IMR-90 (cell line): Measurements from ENCODE around the gene PTGES. TPM values are rescaled to one million over a fixed set of nuclear protein-coding genes. Genes with fewer than 3 reads are reported as not detected.
A peak's percentile ranks its signal among the peaks of the same experiment; 100 is the strongest.

Experiments
- ATAC-seq: fragments of 200-7000 bp; cut with Tn5 transposase; 2 replicates; pipeline ENCODE4 v1.9.1; 2020; ENCODE audit warnings: low read depth, mild to moderate bottlenecking, moderate library complexity
- BruUV-seq: library from RNA; stranded (reverse); fragments of 400-500 nt; replicated peaks from 2 replicates; lab custom pipeline; 2021; lab: Mats Ljungman, UMichigan
- CTCF ChIA-PET: fragments of 300-600 bp; formaldehyde crosslinking; extraction: SDS; loops from one replicate; lab custom pipeline; 2021; ENCODE audit warnings: antibody characterized with exemption; lab: Yijun Ruan, JAX
- POLR2A ChIA-PET: fragments of 300-600 bp; sonication (Branson Sonifier 250); formaldehyde crosslinking; loops from one replicate; lab custom pipeline; 2022; ENCODE audit warnings: antibody characterized with exemption; ENCODE audit not compliant: unreplicated experiment; lab: Charles Lee
- DNase-seq: peaks from one replicate; pipeline ENCODE4 v3.0.0; 2013
- H2AFZ ChIP-seq: replicated peaks from 2 replicates; pipeline ENCODE3; 2013; ENCODE audit warnings: low read length, mild to moderate bottlenecking; ENCODE audit not compliant: poor library complexity
- H2AK5ac ChIP-seq: 2 replicates; pipeline ENCODE4 v1.6.1; 2013; ENCODE audit warnings: low read depth, low read length, inconsistent platforms
- H2AK9ac ChIP-seq: replicated peaks from 2 replicates; pipeline ENCODE3; 2013; ENCODE audit warnings: mild to moderate bottlenecking, low read depth, low read length, moderate library complexity; ENCODE audit not compliant: poor library complexity
- H2BK120ac ChIP-seq: 2 replicates; pipeline ENCODE4 v1.6.1; 2013; ENCODE audit warnings: low read depth, low read length, inconsistent platforms
- H2BK15ac ChIP-seq: 3 replicates; pipeline ENCODE4 v1.6.1; 2013; ENCODE audit warnings: low read depth, low read length, inconsistent platforms
- H2BK20ac ChIP-seq: 2 replicates; pipeline ENCODE4 v1.6.1; 2013; ENCODE audit warnings: low read depth, mild to moderate bottlenecking, inconsistent platforms, low read length, moderate library complexity
- H2BK5ac ChIP-seq: 2 replicates; pipeline ENCODE4 v1.6.1; 2013; ENCODE audit warnings: mild to moderate bottlenecking, low read depth, low read length, inconsistent platforms; ENCODE audit not compliant: poor library complexity, severe bottlenecking
- H3K14ac ChIP-seq: replicated peaks from 2 replicates; pipeline ENCODE4 v1.6.1; 2013; ENCODE audit warnings: low read depth, low read length, inconsistent platforms
- H3K18ac ChIP-seq: 2 replicates; pipeline ENCODE4 v1.6.1; 2013; ENCODE audit warnings: low read depth, low read length, control low read depth
- H3K23ac ChIP-seq: 2 replicates; pipeline ENCODE4 v1.6.1; 2013; ENCODE audit warnings: low read depth, low read length, inconsistent platforms
- H3K27ac ChIP-seq: 2 replicates; pipeline ENCODE4 v1.5.1; 2013; ENCODE audit warnings: mild to moderate bottlenecking, control low read depth, low read length; ENCODE audit not compliant: insufficient read depth
- H3K27me3 ChIP-seq: 2 replicates; pipeline ENCODE4 v1.6.1; 2013; ENCODE audit warnings: low read length; ENCODE audit not compliant: control insufficient read depth, insufficient read depth
- H3K36me3 ChIP-seq: 2 replicates; pipeline ENCODE4 v1.6.1; 2013; ENCODE audit warnings: low read length, mixed read lengths; ENCODE audit not compliant: control insufficient read depth, insufficient read depth
- H3K4ac ChIP-seq: 2 replicates; pipeline ENCODE4 v1.6.1; 2013; ENCODE audit warnings: low read depth, low read length, inconsistent platforms
- H3K4me1 ChIP-seq: 2 replicates; pipeline ENCODE4 v1.6.1; 2013; ENCODE audit warnings: low read length, mixed read lengths; ENCODE audit not compliant: control insufficient read depth, insufficient read depth
- H3K4me2 ChIP-seq: 2 replicates; pipeline ENCODE4 v1.6.1; 2013; ENCODE audit warnings: low read depth, mild to moderate bottlenecking, control low read depth, low read length, moderate library complexity
- H3K4me3 ChIP-seq: 2 replicates; pipeline ENCODE4 v1.5.1; 2013; ENCODE audit warnings: low read depth, mild to moderate bottlenecking, control low read depth, low read length, moderate library complexity; ENCODE audit not compliant: insufficient read depth
- H3K56ac ChIP-seq: 2 replicates; pipeline ENCODE4 v1.6.1; 2013; ENCODE audit warnings: low read length, inconsistent platforms; ENCODE audit not compliant: insufficient read depth; ENCODE audit errors: extremely low read depth
- H3K79me1 ChIP-seq, 2 experiments: 2 replicates each; pipeline ENCODE4 v1.6.1; 2013; ENCODE audit warnings: low read length in 2 of 2, inconsistent platforms in 1 of 2, low read depth in 1 of 2
- H3K9ac ChIP-seq: 2 replicates; pipeline ENCODE4 v1.6.1; 2013; ENCODE audit warnings: low read depth, low read length, control low read depth
- H3K9me1 ChIP-seq: 2 replicates; pipeline ENCODE4 v1.6.1; 2013; ENCODE audit warnings: low read length, inconsistent platforms; ENCODE audit not compliant: insufficient read depth
- H3K9me3 ChIP-seq: 2 replicates; pipeline ENCODE4 v1.6.1; 2013; ENCODE audit warnings: low read length; ENCODE audit not compliant: control insufficient read depth, insufficient read depth
- H4K20me1 ChIP-seq: 2 replicates; pipeline ENCODE4 v1.6.1; 2013; ENCODE audit warnings: low read length, inconsistent platforms; ENCODE audit not compliant: insufficient read depth
- H4K5ac ChIP-seq: 2 replicates; pipeline ENCODE4 v1.6.1; 2013; ENCODE audit warnings: mild to moderate bottlenecking, low read depth, low read length, control low read depth
- H4K8ac ChIP-seq, 2 experiments: 2 replicates each; pipeline ENCODE4 v1.6.1; 2013; ENCODE audit warnings: low read depth in 2 of 2, low read length in 2 of 2, control low read depth in 1 of 2, inconsistent platforms in 1 of 2
- H4K91ac ChIP-seq: 2 replicates; pipeline ENCODE4 v1.6.1; 2013; ENCODE audit warnings: low read depth, low read length, inconsistent platforms; ENCODE audit not compliant: insufficient read depth
- BHLHE40 ChIP-seq: fragments of 150-350 bp; IDR thresholded peaks from 2 replicates; pipeline ENCODE4 v1.6.1; 2016; ENCODE audit warnings: mild to moderate bottlenecking, low read depth, low read length
- MAZ ChIP-seq: IDR thresholded peaks from 2 replicates; pipeline ENCODE4 v1.6.1; 2012; ENCODE audit warnings: low read depth, mild to moderate bottlenecking, low read length, improper control_type of control experiment, moderate library complexity, borderline replicate concordance
- WGBS, 2 experiments: methylation state at CpG; one replicate each; pipeline versions ENCODE4 v1.1.5 to v1.1.7; 2013; ENCODE audit warnings: missing lambda C conversion rate in 2 of 2; ENCODE audit not compliant: insufficient read length in 1 of 2; ENCODE audit errors: extremely low coverage in 2 of 2; 5-methylcytosine and 5-hydroxymethylcytosine counted together
- dilution Hi-C: fragments of 300-500 bp; cut with HindIII; formaldehyde crosslinking; loops from one replicate; pipeline ENCODE4 v1.14.3; 2018; ENCODE audit warnings: low sequenced_read_pairs; ENCODE audit not compliant: unreplicated experiment
- in situ Hi-C: fragments of 300-500 bp; cut with MboI; formaldehyde crosslinking; loops from 3 replicates; pipeline ENCODE4 v1.14.3; 2019; ENCODE audit warnings: low sequenced_read_pairs, inconsistent platforms, mixed read lengths
- intact Hi-C: fragments of 100-400 bp; cut with micrococcal nuclease; formaldehyde crosslinking; loops from 2 replicates; pipeline ENCODE4 v1.10.0; 2022
- polyA plus RNA-seq, 3 experiments: library from polyadenylated mRNA; depleted of rRNA; stranded (reverse); fragments of >200 nt; gene quantifications; 2 replicates each; pipeline ENCODE4 v1.2.3, GENCODE V29; 2012; ENCODE audit warnings: low replicate concordance in 1 of 3
- total RNA-seq: library from RNA; depleted of rRNA; stranded (reverse); fragments of >200 nt; gene quantifications from 2 replicates; pipeline ENCODE4 v1.2.3, GENCODE V29; 2012
- TF ChIP-seq, protein P1 (sequence below): fragments of 150-350 bp; IDR thresholded peaks from 2 replicates; pipeline ENCODE4 v1.6.1; 2017; ENCODE audit warnings: mild to moderate bottlenecking, antibody characterized with exemption, low read length, low read depth

Gene PTGES
- total and polyA plus RNA-seq, 2 of the 4 experiments (the other 2 are of a cell fraction): 3.2 to 6.3 TPM

DNA sequence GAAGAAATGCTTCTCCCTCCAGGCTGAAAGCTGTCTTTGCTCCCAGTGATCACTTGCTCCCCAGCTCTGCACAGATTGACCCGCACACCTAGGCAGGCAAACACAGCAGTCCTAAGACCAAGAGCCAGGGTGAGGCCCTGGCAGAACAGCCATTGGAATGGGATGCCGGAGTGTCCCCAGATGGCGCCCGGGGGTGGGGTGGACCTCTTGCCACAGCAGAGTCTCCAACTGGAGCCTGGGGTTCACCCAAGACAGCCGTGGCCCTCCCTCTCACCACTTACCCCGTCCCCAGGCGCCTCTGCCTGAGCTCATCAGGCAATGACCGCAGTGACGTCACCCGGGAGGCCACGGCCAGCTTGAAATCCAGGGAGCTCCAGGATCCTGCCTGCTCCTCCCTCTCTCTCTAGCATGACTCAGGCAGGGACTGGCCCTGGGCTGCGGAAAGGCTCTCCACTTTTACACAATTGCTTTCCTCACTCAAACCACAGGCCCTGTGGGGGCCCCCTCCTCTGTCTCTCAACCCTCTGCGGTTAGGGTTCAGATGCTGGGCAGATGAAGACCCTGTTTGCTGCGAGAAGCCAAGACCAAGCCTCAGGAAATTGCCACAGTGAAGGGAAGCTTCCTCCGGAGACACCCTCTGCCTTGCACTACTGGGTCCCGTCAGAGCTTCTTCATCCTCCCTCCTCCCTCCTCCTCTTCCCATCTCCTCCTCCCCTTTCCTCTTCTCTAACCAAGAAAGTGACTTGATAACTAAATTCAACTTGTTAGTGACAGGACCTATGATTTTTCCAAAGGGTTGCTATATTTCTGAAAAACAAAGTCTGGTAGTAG lies 24.3 kb upstream of the PTGES start (continued):
- TF ChIP-seq, protein P1, sequence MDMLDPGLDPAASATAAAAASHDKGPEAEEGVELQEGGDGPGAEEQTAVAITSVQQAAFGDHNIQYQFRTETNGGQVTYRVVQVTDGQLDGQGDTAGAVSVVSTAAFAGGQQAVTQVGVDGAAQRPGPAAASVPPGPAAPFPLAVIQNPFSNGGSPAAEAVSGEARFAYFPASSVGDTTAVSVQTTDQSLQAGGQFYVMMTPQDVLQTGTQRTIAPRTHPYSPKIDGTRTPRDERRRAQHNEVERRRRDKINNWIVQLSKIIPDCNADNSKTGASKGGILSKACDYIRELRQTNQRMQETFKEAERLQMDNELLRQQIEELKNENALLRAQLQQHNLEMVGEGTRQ: no peak
- peak; percentile 58; the same call in 1 of the 2 replicates for TF ChIP-seq BHLHE40

DNA sequence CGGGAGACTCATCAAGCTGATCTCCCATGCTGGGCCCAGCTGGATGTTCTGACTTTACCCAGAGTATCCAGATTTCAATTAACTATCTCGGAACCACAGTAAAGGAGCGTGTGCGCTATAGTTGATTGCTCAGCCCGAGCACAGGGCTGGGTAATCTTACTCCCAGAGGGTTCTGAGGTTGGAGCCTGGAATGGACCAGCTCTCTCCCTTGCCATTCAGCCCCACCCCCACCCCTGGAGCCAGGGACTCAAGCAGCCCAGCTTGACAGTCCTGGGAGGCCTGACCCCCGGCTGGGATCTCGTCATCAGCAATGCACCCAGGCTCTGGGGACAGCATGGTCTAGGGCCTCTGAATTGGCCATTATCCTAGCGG lies 23.7 kb upstream of the PTGES start:
- BruUV-seq: no TSS peak
- Histone ChIP-seq H4K91ac (peak overlapping the region; percentile 96), H3K56ac (peak overlapping the region; percentile 77), H2BK5ac (peak overlapping the region; percentile 78), H3K4me3 (no peak overlapping the region), H3K4me2 (peak overlapping the region; percentile 30), H3K9me1 (peaks cover 19% of the 10 kb centered on the region), H3K18ac (peak overlapping the region; percentile 57), H3K36me3 (no peaks in the 10 kb centered on the region), H2AK9ac (peak overlapping the region; percentile 84), H2BK20ac (peak overlapping the region; percentile 96), H2BK15ac (peak overlapping the region; percentile 63; the same call in 2 of the 3 replicates), H3K4ac (peak overlapping the region; percentile 90), H4K20me1 (no peaks in the 10 kb centered on the region), H2AFZ (peak overlapping the region; percentile 92), H3K14ac (peak overlapping the region; percentile 76; the same call in 1 of the 2 replicates), H4K8ac (peak overlapping the region; percentile 22 to 90), H3K9ac (peak overlapping the region; percentile 17; the same call in 1 of the 2 replicates), H4K5ac (peak overlapping the region; percentile 73), H2BK120ac (peak overlapping the region; percentile 97), H3K79me1 (no peaks in the 10 kb centered on the region), H3K4me1 (peaks cover 19% of the 10 kb centered on the region), H3K23ac (peak overlapping the region; percentile 87), H3K9me3 (no peaks in the 10 kb centered on the region), H2AK5ac (peak overlapping the region; percentile 87), H3K27ac (peak overlapping the region; percentile 85), H3K27me3 (no peaks in the 10 kb centered on the region)
- peak; percentile 6; the same call in 1 of the 2 replicates for ATAC-seq
- intact Hi-C loops (loop anchor here (2.0 kb wide), 1 partner anchor 14 kb away; no protein-coding TSS in a partner anchor), in situ Hi-C loops (no loop called here), dilution Hi-C loops (no loop called here)
- 50% methylated on average over 1 of the region's 8 CpGs; no CpG with 5 or more reads in 1 of the 2 experiments for WGBS, 2 experiments
- ChIA-PET CTCF (interaction anchor here (1.2 to 1.9 kb wide), 3 partner anchors 34 to 134 kb away, joined by 4 to 17 read pairs (median 4); no protein-coding TSS in a partner anchor), POLR2A (interaction anchor here (0.5 kb wide), 1 partner anchor 81 kb away, joined by 3 read pairs; no protein-coding TSS in a partner anchor)
- no peak for TF ChIP-seq MAZ
- DNase-seq: peak; percentile 11
